Loucy (cell line): ENCODE measurements around the gene TARBP1.

Experiments used
- EZH2phosphoT487 ChIP-seq: fragments of 200-600 bp; IDR thresholded peaks from 2 replicates; pipeline ENCODE4 v1.6.1; 2018; ENCODE audit warnings: antibody characterized with exemption, mild to moderate bottlenecking, moderate library complexity, borderline replicate concordance
- TF ChIP-seq, protein P1 (sequence below): fragments of 200-600 bp; sonication (generic); conservative IDR thresholded peaks from 2 replicates; pipeline ENCODE4 v1.5.1; 2014; ENCODE audit warnings: mild to moderate bottlenecking, antibody characterized with exemption, low read length

DNA sequence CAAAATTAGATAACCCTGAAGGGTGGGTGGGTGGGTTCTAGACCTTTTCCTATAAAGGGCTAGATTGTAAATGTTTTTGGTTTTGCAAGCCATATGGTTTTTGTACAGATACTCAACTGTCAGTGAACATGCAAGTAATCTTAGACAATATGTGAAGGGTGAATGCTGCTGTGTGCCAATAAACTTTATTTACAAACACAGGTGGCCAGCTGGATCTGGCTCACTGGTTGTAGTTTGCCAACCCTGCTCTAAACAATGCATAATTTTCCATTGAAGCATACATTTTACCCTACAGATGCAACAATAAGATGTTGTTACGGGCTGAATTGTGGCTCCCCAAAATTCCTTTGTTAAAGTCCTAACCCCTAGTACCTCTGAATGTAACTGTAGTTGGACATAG lies 18.6 kb upstream of the TARBP1 start:
- TF ChIP-seq, protein P1, sequence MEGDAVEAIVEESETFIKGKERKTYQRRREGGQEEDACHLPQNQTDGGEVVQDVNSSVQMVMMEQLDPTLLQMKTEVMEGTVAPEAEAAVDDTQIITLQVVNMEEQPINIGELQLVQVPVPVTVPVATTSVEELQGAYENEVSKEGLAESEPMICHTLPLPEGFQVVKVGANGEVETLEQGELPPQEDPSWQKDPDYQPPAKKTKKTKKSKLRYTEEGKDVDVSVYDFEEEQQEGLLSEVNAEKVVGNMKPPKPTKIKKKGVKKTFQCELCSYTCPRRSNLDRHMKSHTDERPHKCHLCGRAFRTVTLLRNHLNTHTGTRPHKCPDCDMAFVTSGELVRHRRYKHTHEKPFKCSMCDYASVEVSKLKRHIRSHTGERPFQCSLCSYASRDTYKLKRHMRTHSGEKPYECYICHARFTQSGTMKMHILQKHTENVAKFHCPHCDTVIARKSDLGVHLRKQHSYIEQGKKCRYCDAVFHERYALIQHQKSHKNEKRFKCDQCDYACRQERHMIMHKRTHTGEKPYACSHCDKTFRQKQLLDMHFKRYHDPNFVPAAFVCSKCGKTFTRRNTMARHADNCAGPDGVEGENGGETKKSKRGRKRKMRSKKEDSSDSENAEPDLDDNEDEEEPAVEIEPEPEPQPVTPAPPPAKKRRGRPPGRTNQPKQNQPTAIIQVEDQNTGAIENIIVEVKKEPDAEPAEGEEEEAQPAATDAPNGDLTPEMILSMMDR: no peak
- no peak for TF ChIP-seq EZH2phosphoT487
